Calu3 (cell line): ENCODE results near the gene TTC4. TPM values are rescaled to one million over a fixed set of nuclear protein-coding genes. Genes with fewer than 3 reads are reported as not detected.

ENCODE experiments used
- BruUV-seq: library from RNA; stranded (reverse); fragments of 400-500 nt; replicated peaks from 2 replicates; lab custom pipeline; 2021; lab: Mats Ljungman, UMichigan
- CTCF ChIA-PET: fragments of 300-600 bp; sonication (Branson Sonifier 250); formaldehyde crosslinking; loops from one replicate; lab custom pipeline; 2022; ENCODE audit warnings: antibody characterized with exemption; lab: Charles Lee
- DNase-seq: peaks from one replicate; pipeline ENCODE4 v3.0.0; 2022
- H3K27ac Mint-ChIP-seq: one replicate; pipeline ENCODE4 v1.8.0; 2022; ENCODE audit warnings: mixed read lengths; ENCODE audit not compliant: unreplicated experiment
- H3K27me3 Mint-ChIP-seq: one replicate; pipeline ENCODE4 v1.8.0; 2022; ENCODE audit warnings: mixed read lengths; ENCODE audit not compliant: unreplicated experiment
- H3K36me3 Mint-ChIP-seq: one replicate; pipeline ENCODE4 v1.8.0; 2022; ENCODE audit warnings: mild to moderate bottlenecking, moderate library complexity, mixed read lengths; ENCODE audit not compliant: insufficient read depth, unreplicated experiment
- H3K4me1 Mint-ChIP-seq: one replicate; pipeline ENCODE4 v1.8.0; 2022; ENCODE audit warnings: mild to moderate bottlenecking, low read depth, mixed read lengths; ENCODE audit not compliant: unreplicated experiment
- H3K4me3 Mint-ChIP-seq: one replicate; pipeline ENCODE4 v1.8.0; 2022; ENCODE audit warnings: mild to moderate bottlenecking, low read depth, moderate library complexity, mixed read lengths; ENCODE audit not compliant: unreplicated experiment
- H3K9me3 Mint-ChIP-seq: one replicate; pipeline ENCODE4 v1.8.0; 2022; ENCODE audit warnings: low read depth, mixed read lengths; ENCODE audit not compliant: unreplicated experiment
- intact Hi-C: fragments of 100-400 bp; cut with micrococcal nuclease; formaldehyde crosslinking; loops from one replicate; pipeline ENCODE4 v1.10.0; 2022; ENCODE audit not compliant: unreplicated experiment
- total RNA-seq: library from RNA; stranded (reverse); gene quantifications from 2 replicates; pipeline ENCODE4 v1.2.3, GENCODE V29; 2022
- TF ChIP-seq, protein P1 (sequence below): fragments of 200-600 bp; IDR thresholded peaks from one replicate; pipeline ENCODE4 v1.8.0; 2022; ENCODE audit warnings: antibody characterized with exemption; ENCODE audit not compliant: unreplicated experiment

TTC4 gene
- total RNA-seq, 1 experiment from 2014 or later, result 22.9 TPM

DNA sequence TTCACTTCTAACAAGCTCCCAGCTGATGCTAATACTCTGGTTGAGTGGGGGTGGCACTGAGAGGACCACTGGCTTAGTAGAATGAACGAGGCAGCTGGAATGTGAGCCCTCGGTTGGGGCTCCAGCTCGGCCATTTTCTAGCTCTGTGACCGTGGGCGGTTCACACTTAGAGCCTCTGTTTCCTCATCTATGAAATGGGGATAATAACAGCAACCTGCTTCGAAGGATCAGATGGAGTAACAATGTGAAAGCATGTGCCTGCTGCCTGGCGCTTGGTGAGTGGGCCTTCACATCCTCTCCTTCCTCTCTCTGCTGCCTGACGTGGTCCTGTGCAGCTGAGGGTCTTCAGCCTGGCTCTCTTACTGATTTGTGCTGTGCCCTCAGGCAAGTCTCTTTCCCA lies 20.9 kb upstream of the TTC4 start:
- Mint-ChIP-seq H3K27ac (no peak overlapping the region), H3K4me1 (no peaks in the 10 kb centered on the region), H3K36me3 (no peaks in the 10 kb centered on the region), H3K27me3 (peaks cover 68% of the 10 kb centered on the region), H3K9me3 (no peaks in the 10 kb centered on the region), H3K4me3 (no peak overlapping the region)
- intact Hi-C loops, result no loop called here
- BruUV-seq, result no TSS peak
- CTCF ChIA-PET, result no interaction called here
- TF ChIP-seq, protein P1, sequence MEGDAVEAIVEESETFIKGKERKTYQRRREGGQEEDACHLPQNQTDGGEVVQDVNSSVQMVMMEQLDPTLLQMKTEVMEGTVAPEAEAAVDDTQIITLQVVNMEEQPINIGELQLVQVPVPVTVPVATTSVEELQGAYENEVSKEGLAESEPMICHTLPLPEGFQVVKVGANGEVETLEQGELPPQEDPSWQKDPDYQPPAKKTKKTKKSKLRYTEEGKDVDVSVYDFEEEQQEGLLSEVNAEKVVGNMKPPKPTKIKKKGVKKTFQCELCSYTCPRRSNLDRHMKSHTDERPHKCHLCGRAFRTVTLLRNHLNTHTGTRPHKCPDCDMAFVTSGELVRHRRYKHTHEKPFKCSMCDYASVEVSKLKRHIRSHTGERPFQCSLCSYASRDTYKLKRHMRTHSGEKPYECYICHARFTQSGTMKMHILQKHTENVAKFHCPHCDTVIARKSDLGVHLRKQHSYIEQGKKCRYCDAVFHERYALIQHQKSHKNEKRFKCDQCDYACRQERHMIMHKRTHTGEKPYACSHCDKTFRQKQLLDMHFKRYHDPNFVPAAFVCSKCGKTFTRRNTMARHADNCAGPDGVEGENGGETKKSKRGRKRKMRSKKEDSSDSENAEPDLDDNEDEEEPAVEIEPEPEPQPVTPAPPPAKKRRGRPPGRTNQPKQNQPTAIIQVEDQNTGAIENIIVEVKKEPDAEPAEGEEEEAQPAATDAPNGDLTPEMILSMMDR, result no peak
- no peak for DNase-seq

DNA sequence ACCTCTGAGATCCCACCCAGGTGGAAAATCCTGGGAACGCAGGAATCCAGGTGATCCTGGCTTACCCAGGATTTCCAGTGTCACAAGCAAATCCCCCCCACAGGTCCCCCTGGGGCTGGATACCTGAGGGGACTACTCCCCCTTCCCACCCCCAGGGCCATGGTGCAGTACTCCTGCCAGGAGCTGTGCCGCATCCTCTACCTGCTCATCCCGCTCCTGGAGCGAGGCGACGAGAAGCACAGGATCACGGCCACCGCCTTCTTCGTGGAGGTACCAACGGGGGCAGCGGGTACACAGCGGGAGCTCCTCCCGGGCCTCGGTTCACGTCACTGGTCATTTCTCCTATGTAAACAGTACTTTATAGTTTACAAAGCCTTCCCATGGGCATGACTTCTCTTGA lies 20.4 kb upstream of the TTC4 start:
- Mint-ChIP-seq H3K9me3 (no peaks in the 10 kb centered on the region), H3K4me1 (no peaks in the 10 kb centered on the region), H3K36me3 (no peaks in the 10 kb centered on the region), H3K27ac (no peak overlapping the region), H3K27me3 (peaks cover 71% of the 10 kb centered on the region), H3K4me3 (no peak overlapping the region)
- intact Hi-C loops, result no loop called here
- TF ChIP-seq, protein P1, result no peak
- no TSS peak for BruUV-seq
- no peak for DNase-seq
- CTCF ChIA-PET, result no interaction called here

DNA sequence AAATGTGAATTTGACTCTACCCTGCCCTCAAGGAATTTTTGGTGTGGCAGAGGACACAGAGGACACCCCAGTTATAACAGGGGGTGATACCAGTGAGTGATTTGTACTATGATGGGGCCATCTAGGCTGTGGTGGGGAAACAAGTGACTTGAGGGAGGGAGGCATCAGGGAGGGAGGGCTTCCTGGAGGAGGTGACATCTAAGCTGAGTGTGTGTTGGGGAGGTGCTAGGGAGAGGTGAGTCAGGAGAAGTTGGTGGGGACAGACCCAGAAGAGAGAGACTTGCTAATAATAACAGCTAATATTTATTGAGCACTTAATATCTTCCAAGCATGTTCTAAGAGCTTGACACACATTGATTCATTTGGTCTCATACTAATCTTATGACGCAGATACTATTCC lies 19.9 kb upstream of the TTC4 start:
- CTCF ChIA-PET, result no interaction called here
- intact Hi-C loops, result no loop called here
- H3K27ac Mint-ChIP-seq, result no peak overlapping the region
- no peaks in the 10 kb centered on the region for H3K9me3 Mint-ChIP-seq
- TF ChIP-seq, protein P1, result no peak
- H3K27me3 Mint-ChIP-seq, result peaks cover 74% of the 10 kb centered on the region
- DNase-seq, result no peak
- no TSS peak for BruUV-seq
- no peak overlapping the region for H3K4me3 Mint-ChIP-seq
- no peaks in the 10 kb centered on the region for H3K36me3 Mint-ChIP-seq
- H3K4me1 Mint-ChIP-seq, result no peaks in the 10 kb centered on the region

DNA sequence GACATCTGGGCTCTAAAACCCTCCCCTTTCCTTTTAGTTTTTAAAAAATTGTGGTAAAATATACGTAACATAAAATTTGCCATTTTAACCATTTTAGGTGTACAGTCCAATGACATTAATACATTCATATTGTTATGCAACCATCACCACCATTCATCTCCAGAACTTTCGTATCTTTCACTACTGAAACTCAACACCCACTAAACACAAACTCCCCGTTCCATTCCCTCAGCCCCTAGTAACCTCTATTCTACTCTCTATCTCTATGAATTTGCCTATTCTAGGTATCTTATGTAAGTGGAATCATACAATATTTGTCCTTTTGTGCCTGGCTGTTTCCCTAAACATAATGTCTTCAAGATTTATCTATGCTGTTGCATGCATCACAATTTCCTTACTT lies 19.4 kb upstream of the TTC4 start:
- TF ChIP-seq, protein P1, result no peak
- H3K4me3 Mint-ChIP-seq, result no peak overlapping the region
- no peak for DNase-seq
- no peaks in the 10 kb centered on the region for H3K4me1 Mint-ChIP-seq
- no peaks in the 10 kb centered on the region for H3K9me3 Mint-ChIP-seq
- CTCF ChIA-PET, result no interaction called here
- H3K36me3 Mint-ChIP-seq, result no peaks in the 10 kb centered on the region
- BruUV-seq, result no TSS peak
- intact Hi-C loops, result no loop called here
- H3K27ac Mint-ChIP-seq, result no peak overlapping the region
- peaks cover 79% of the 10 kb centered on the region for H3K27me3 Mint-ChIP-seq

DNA sequence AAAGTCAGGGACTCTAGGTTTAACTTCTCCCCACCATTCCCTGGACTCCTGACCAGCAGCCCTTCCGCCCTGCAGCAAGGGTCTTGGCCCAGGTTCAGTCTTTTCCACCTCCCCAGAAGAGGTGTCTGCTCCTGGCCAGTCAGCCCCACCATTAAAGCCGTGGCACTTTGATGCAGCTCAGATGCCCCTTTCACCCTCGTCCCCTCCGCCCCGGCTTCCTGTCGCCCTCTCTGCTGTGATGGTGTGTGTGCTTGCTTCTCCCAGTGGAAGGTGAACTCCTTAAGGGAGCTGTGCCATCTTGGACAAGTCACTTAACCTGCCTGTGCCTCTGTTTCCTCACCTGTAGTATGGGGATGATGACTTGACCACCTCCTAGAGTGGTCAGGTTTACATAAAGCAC lies 17.8 kb upstream of the TTC4 start:
- Mint-ChIP-seq H3K27me3 (peaks cover 81% of the 10 kb centered on the region), H3K4me1 (no peaks in the 10 kb centered on the region), H3K9me3 (no peaks in the 10 kb centered on the region), H3K4me3 (no peak overlapping the region), H3K27ac (no peak overlapping the region), H3K36me3 (no peaks in the 10 kb centered on the region)
- DNase-seq, result no peak
- intact Hi-C loops, result no loop called here
- no TSS peak for BruUV-seq
- CTCF ChIA-PET, result no interaction called here
- TF ChIP-seq, protein P1, result no peak
